NCI-H1105 (cell line): ENCODE measurements around the gene CD151.

Source experiments
- DNase-seq: peaks from one replicate; lab custom pipeline; 2025; lab: John Stamatoyannopoulos, UW

Gene CD151

GRCh38 chr11:829176-829846 is 3.4 kb upstream of the CD151 start:
- DNase-seq, result no peak

- no peak for DNase-seq
These were observed 2.9 kb upstream of the CD151 start for GRCh38 chr11:829847-830294.

- DNase-seq, result peak; percentile 86
These were observed 2.2 kb upstream of the CD151 start for GRCh38 chr11:830295-831117.

GRCh38 chr11:831118-831864 is 1.5 kb upstream of the CD151 start:
- DNase-seq, result no peak

DNA sequence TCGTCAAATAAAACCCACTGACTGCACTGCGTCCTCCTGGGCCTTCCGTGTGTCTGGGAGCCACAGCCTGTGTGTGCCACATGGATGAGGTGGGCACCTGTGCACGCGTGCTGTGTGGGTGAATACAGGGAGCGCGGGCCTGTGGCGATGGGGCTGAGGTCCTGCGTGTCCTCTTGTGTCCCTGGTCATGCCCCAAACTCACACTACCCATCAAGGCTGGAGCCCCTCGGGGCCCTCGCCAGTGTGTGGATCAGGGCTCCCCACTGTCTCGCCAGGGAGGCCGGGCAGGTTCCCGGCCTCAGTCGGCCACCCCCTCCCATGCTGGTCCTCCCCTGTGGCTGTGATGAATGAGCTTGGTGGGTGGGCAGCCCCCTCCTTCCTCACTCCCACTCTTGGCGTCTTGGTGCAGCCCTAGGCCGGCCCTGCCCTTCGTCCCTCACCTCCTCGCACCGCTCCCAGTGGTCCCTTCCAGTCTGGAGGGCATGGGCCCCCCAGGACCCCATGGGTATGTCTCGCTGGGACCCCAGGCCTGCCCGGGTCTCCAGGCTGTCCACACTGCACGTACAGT is 707 bp upstream of the CD151 start:
- no peak for DNase-seq

- DNase-seq, result peak; percentile 27
These were observed 501 bp downstream of the CD151 start for GRCh38 chr11:833114-833791.

DNA sequence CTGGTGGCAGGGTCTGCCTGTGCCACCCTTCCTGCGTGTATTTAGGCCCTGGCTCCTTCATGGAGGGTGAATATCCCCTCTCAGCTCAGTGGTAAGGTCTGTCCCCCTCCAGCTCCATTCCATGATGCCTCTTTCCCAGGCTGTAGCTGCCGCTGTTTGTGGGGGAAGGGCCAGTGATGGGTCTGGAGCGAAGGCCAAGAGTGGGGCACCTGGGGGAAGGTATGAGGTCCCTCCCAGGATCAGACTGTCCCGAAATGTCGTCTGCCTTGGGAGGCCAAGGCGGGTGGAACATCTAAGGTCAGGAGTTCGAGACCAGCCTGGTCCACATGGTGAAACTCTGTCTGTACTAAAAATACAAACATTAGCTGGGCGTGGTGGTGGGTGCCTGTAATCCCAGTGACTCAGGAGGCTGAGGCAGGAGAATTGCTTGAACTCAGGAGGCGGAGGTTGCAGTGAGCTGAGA is 1.1 kb downstream of the CD151 start:
- no peak for DNase-seq

DNA sequence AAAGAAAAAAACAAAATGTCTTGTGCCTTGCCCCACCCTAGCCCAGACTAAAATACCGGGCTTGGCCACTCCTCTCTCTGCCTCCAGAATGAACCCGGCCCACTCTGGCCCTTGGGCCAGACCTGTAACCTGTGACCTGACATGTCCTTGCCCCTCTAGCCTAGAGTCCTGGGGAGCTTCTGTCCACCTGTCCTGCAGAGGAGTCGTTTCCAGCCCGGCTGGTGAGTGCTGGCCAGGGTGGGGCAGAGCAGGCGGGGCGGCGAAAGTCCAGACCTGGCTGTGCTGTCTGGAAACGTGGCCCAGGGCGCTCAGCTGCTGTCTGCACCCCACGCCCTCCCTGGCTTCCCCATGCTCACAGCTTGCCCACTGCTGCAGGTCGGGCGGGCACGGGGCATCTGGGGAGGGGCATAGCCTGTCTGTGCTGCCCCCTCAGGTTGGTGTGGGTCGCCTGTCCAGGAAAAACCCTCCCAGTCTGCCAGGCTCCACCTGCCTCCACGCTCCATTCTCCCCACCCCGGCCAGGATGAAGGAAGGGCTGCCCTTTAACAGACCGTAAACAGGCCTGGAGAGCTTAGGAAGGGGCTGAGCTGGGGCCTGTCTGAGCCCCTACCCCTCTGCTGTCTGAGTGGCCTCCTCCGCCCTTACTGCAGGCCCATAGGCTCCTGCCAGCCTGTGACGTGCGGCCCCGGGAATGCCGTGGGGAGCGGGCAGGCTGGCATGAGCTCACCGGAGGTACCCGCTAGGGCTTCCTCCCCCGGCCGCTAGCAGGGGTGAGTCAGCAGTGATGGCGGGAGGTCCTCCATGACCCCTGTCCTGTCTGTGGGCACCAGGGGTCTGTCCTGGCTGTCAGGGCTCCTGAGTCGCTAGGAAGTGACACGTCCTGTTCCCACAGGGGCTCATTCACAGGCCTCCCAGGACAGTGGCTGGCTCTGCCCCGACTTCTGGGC is 1.9 kb downstream of the CD151 start:
- DNase-seq, result no peak

- no peak for DNase-seq
These were observed 3.5 kb downstream of the CD151 start for GRCh38 chr11:836274-836673.

DNA sequence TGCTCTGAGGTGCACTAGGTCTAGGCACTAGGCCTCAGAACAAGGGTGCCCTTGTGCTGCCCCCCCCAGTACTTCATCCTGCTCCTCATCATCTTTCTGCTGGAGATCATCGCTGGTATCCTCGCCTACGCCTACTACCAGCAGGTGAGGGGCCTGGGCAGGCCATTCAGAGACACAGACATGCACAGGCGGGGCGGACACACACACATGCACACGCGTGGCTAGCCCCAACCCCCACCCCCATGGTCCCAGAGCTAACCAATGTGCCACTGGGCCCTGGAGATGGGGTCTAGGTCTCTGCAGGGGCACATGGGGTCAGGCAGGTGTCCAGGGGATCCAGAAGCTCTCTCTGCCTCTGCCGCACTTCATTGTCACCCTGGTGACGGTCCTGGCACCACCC is 3.9 kb downstream of the CD151 start:
- DNase-seq, result no peak

GRCh38 chr11:837189-837989 is 4.6 kb downstream of the CD151 start:
- DNase-seq, result no peak

- DNase-seq, result no peak
These were observed 5.2 kb downstream of the CD151 start for GRCh38 chr11:837990-838307.

- no peak for DNase-seq
These were observed 5.9 kb downstream of the CD151 start for GRCh38 chr11:838441-839279.

GRCh38 chr11:839280-839623 is 6.5 kb downstream of the CD151 start:
- DNase-seq, result no peak

DNA sequence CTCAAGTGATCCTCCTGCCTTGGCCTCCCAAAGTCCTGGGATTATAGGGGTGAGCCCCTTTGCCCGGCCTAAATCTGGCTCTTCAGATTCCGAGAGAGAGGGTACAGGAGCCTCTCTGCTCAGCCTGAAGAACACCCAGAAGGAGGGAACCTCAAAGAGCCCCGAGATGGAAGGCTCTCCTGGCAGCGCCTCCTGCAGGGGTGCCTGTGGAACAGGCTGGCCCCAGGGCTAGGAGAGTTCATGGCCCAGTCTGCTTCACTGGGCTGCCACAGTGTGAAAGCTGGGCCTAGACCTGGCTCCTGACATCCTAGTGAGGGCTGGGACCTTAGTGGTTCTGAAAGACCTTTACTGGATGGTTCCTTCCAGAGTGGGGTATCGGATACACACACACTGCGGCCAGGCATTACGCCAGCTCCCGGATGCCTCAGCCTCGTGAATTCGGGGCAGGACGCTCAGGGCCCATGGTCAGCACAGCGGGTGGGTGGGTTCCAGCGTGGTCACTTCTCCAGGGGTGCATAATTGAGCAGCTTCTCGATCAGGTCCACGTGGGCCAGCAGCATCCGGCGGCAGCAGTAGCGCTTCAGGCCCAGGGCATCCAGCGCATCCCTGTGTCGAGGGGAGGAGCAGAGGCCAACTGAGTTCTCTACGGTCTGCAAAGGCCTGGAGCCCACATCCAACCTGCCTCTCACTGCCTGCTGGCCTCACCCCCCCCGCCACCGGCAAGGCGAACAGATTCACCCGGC is 7.3 kb downstream of the CD151 start:
- no peak for DNase-seq

DNA sequence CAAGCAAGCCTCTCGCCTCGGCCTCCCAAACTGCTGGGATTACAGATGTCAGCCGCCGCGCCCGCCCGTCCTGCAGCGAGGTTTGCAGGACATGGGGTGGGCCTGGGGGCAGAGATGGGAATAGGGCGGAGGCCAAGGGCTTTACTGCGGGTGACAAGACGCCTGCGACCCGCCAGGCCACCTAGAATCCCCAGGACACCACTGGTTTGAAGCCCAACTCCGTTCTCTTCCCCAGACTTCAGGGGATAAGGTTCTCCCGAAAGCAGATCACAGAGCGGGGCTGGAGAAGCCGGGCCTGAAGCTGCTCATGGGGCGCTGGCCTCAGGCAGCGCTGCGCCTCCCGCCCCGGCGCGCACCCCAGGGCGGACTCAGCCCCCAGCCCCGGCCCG is 9.2 kb downstream of the CD151 start:
- DNase-seq, result no peak

- peak; percentile 83 for DNase-seq
These were observed 9.7 kb downstream of the CD151 start, which contains the start of the genes POLR2L and TSPAN4 for GRCh38 chr11:842370-843002. TSS of gene POLR2L (minus strand) at chr11:842529. CDS start at chr11:842508, 21 bp downstream. TSS of gene TSPAN4 (plus strand) at chr11:842852. CDS start at chr11:850305, 7,453 bp downstream.
